K562 (cell line): Measurements from ENCODE around the gene DUS1L. TPM values are rescaled to one million over a fixed set of nuclear protein-coding genes. Genes with fewer than 3 reads are reported as not detected.

Experiments
- ARID1B ChIP-seq: fragments of 450-650 bp; IDR thresholded peaks from 2 replicates; pipeline ENCODE4 v1.6.1; 2016; ENCODE audit warnings: antibody characterized with exemption, mild to moderate bottlenecking, inconsistent platforms
- BRD4 ChIP-seq: fragments of 200-600 bp; sonication (generic); IDR thresholded peaks from 2 replicates; pipeline ENCODE4 v1.6.1; 2017; ENCODE audit warnings: inconsistent platforms
- CBX1 ChIP-seq: sonication (generic); IDR thresholded peaks from 2 replicates; pipeline ENCODE4 v1.6.1; 2016; ENCODE audit warnings: antibody characterized with exemption, low read depth, mild to moderate bottlenecking
- CREB3 ChIP-seq: fragments of 450-650 bp; conservative IDR thresholded peaks from 2 replicates; pipeline ENCODE4 v1.6.1; 2016; ENCODE audit warnings: missing genetic modification characterization, low read depth, mild to moderate bottlenecking, missing compliant biosample characterization, moderate library complexity
- ELF1 ChIP-seq: fragments of 200-800 bp; sonication (Bioruptor generic); IDR thresholded peaks from 2 replicates; pipeline ENCODE4 v1.6.1; 2016; ENCODE audit warnings: missing genetic modification characterization, missing compliant biosample characterization
- ELF4 ChIP-seq: fragments of 450-650 bp; formaldehyde crosslinking; IDR thresholded peaks from 2 replicates; pipeline ENCODE4 v1.4.0; 2022; ENCODE audit warnings: missing genetic modification characterization
- ETV6 ChIP-seq, 3 experiments: fragments of 150-350 bp in 1 of 3; sonication (generic) in 1 of 3; formaldehyde crosslinking in 1 of 3; IDR thresholded peaks; 2 replicates each; pipeline versions ENCODE4 v1.6.1 to v1.8.0; 2014 to 2022; ENCODE audit warnings: borderline replicate concordance in 2 of 3, low read depth in 2 of 3, antibody characterized with exemption in 1 of 3, low read length in 1 of 3, mild to moderate bottlenecking in 1 of 3, missing genetic modification reagents in 1 of 3
- HMG20A ChIP-seq: fragments of 450-650 bp; formaldehyde crosslinking; conservative IDR thresholded peaks from 2 replicates; pipeline ENCODE4 v1.4.0; 2020; ENCODE audit warnings: mild to moderate bottlenecking, mixed read lengths
- HNRNPUL1 ChIP-seq: fragments of 200-400 bp; formaldehyde crosslinking; IDR thresholded peaks from 2 replicates; pipeline ENCODE4 v1.6.1; 2017; ENCODE audit warnings: low read length
- KLF10 ChIP-seq: fragments of 250-450 bp; sonication (Bioruptor Pico); IDR thresholded peaks from 2 replicates; pipeline ENCODE4 v1.6.1; 2021; ENCODE audit warnings: matching md5 sums
- MECOM ChIP-seq: fragments of 250-450 bp; sonication (Bioruptor Pico); IDR thresholded peaks from 2 replicates; pipeline ENCODE4 v1.8.0; 2022; ENCODE audit warnings: inconsistent platforms
- NEUROD1 ChIP-seq: fragments of 150-350 bp; IDR thresholded peaks from 2 replicates; pipeline ENCODE4 v1.6.1; 2014; ENCODE audit warnings: borderline replicate concordance, low read length, low read depth; ENCODE audit not compliant: partially characterized antibody
- PHF20 ChIP-seq: fragments of 450-650 bp; IDR thresholded peaks from 2 replicates; pipeline ENCODE4 v1.6.1; 2018; ENCODE audit not compliant: partially characterized antibody
- RBM22 ChIP-seq: fragments of 200-400 bp; formaldehyde crosslinking; IDR thresholded peaks from 2 replicates; pipeline ENCODE4 v1.6.1; 2018; ENCODE audit warnings: low read length, low read depth; ENCODE audit not compliant: poor library complexity, severe bottlenecking
- RCOR1 ChIP-seq, 2 experiments: IDR thresholded peaks; 2 replicates each; pipeline ENCODE4 v1.6.1; 2012; ENCODE audit warnings: low read depth in 2 of 2, low read length in 2 of 2, borderline replicate concordance in 1 of 2, improper control_type of control experiment in 1 of 2
- SETDB1 ChIP-seq: IDR thresholded peaks from one replicate; pipeline ENCODE4 v1.6.1; 2012; ENCODE audit warnings: low read length, control low read depth, inconsistent platforms
- TCF7L2 ChIP-seq: fragments of 150-350 bp; IDR thresholded peaks from 2 replicates; pipeline ENCODE4 v1.6.1; 2016; ENCODE audit warnings: low read depth, mild to moderate bottlenecking, low read length, moderate library complexity
- TOE1 ChIP-seq, 2 experiments: fragments of 450-650 bp in 1 of 2; sonication (generic) in 1 of 2; formaldehyde crosslinking in 1 of 2; IDR thresholded peaks; 2 replicates each; pipeline versions ENCODE4 v1.7.1 to v1.8.0; 2016 to 2022; ENCODE audit warnings: borderline replicate concordance in 2 of 2, mild to moderate bottlenecking in 2 of 2, antibody characterized with exemption in 1 of 2, inconsistent platforms in 1 of 2, low read depth in 1 of 2, missing genetic modification reagents in 1 of 2, moderate library complexity in 1 of 2
- ZFP36 ChIP-seq: fragments of 150-350 bp; IDR thresholded peaks from 2 replicates; pipeline ENCODE4 v1.6.1; 2018; ENCODE audit warnings: low read length, low read depth; ENCODE audit not compliant: partially characterized antibody
- ZNF512 ChIP-seq: IDR thresholded peaks from 2 replicates; pipeline ENCODE4 v1.6.1; 2016; ENCODE audit warnings: missing genetic modification characterization, missing compliant biosample characterization
- ZNF551 ChIP-seq: fragments of 250-450 bp; sonication (Bioruptor Pico); IDR thresholded peaks from 2 replicates; pipeline ENCODE4 v1.5.0; 2021; ENCODE audit warnings: mild to moderate bottlenecking, moderate library complexity
- ZNF57 ChIP-seq: fragments of 450-650 bp; formaldehyde crosslinking; IDR thresholded peaks from 2 replicates; pipeline ENCODE4 v1.4.0; 2020; ENCODE audit warnings: mild to moderate bottlenecking, moderate library complexity
- polyA plus RNA-seq, 8 experiments: library from polyadenylated mRNA; depleted of rRNA in 4 of 8; stranded (reverse) in 5 of 8; unstranded in 3 of 8; fragments of >200 nt; fragmentation: Nextera tagmentation in 2 of 8; fragmentation: Illumina TruSeq in 1 of 8; extraction: Ambion mirVana in 2 of 8; extraction: Trizol in 1 of 8; gene quantifications; 2 replicates each; pipeline versions ENCODE4 v1.2.1 to v1.2.3, GENCODE V29; 2011 to 2014; ENCODE audit warnings: inconsistent platforms in 1 of 8, missing spikeins in 1 of 8
- total RNA-seq, 7 experiments: library from RNA; depleted of rRNA in 6 of 7; stranded (reverse); fragments of >200 nt in 6 of 7; fragmentation: Illumina TruSeq in 2 of 7; extraction: Trizol in 2 of 7; gene quantifications; 2 replicates each; pipeline versions ENCODE4 v1.2.1 to v1.2.3, GENCODE V29; 2011 to 2021; ENCODE audit warnings: low replicate concordance in 1 of 7
- TF ChIP-seq, protein P1 (sequence below), 2 experiments: fragments of 250-450 bp in 1 of 2; fragments of 450-650 bp in 1 of 2; sonication (Bioruptor Pico) in 1 of 2; IDR thresholded peaks; 2 replicates each; pipeline versions ENCODE4 v1.6.1 to v1.8.0; 2016 to 2021; ENCODE audit warnings: mild to moderate bottlenecking in 2 of 2, moderate library complexity in 2 of 2, missing compliant biosample characterization in 1 of 2, missing genetic modification characterization in 1 of 2

DUS1L gene
- total and polyA plus RNA-seq, 9 of the 15 experiments (the other 6 are each of a cell fraction or from before 2014, with no cell fraction given) = 7.8 to 210 (median 83.9) TPM

DNA sequence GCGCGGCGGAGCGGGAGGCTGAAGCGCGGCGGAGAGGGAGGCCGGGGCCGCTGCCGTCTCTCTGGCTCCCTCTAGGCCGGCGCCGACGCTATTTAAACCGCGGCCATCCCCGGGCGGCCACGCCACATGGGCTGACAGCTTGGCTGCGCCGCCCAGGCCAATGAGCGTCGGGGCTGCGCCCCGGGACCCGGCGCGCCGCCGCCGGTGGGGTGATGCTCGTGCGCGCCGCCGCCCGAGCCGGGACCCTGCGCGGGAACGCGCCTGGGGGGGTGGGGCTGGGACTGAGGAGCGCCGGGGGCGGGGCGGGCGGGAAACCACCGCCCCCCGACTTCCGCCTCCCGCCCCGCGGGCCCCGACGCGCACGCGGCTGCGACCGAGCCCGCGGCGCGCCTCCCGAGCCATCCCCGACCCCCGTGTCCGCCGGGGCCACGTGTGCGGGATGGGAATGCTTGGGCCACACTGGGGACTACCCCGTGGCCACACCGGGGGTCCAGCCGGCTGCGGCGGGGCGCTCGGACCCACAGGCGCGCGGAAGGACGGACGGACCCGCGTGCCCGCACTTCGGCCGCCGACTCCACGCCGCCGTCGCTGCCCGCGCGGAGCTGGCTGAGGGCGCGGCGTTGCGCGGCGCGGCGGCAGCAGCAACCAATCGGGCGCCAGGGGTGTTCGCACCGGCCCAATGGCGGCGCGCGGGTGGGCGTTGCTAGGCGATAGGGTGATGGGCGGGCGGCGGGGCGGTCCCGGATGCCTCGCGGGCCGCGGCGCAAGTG lies 32.8 kb upstream of the DUS1L start, which contains the start of gene FASN (continued):
- TF ChIP-seq MECOM (CRISPR knock-in tag) (no peak), NEUROD1 (peak; percentile 91), BRD4 (no peak), PHF20 (no peak), SETDB1 (no peak), TCF7L2 (no peak), HNRNPUL1 (no peak), ELF1 (tag) (peak; percentile 85), ELF4 (no peak), HMG20A (CRISPR knock-in tag) (no peak), RCOR1 (IDR thresholded peaks at IDR 0.05; ENCODE audit: borderline replicate concordance in 1 of 2, low read depth in 2 of 2, low read length in 2 of 2) (0 out of 4 replicates have a peak, but pooled peaks of 1 of the 2 experiments have one; percentile 14), ETV6 (IDR thresholded peaks at IDR 0.05; ENCODE audit: borderline replicate concordance in 1 of 2, low read depth in 2 of 2, low read length in 1 of 2) (no peak), ETV6 (CRISPR knock-in tag; IDR thresholded peaks at IDR 0.05; ENCODE audit: borderline replicate concordance) (no peak), ZNF512 (no peak), ZFP36 (no peak), KLF10 (CRISPR knock-in tag) (no peak), CREB3 (tag) (no peak), ZNF57 (CRISPR knock-in tag) (0 out of 2 replicates have a peak, but pooled peaks have one; percentile 51), ZNF551 (CRISPR knock-in tag) (no peak), TOE1 (IDR thresholded peaks at IDR 0.05; ENCODE audit: borderline replicate concordance) (no peak), TOE1 (CRISPR knock-in tag; IDR thresholded peaks at IDR 0.05; ENCODE audit: borderline replicate concordance, low read depth) (no peak), RBM22 (peak; percentile 85), CBX1 (peak; percentile 84; the same call in 1 of the 2 replicates), ARID1B (no peak)
- TF ChIP-seq, protein P1, sequence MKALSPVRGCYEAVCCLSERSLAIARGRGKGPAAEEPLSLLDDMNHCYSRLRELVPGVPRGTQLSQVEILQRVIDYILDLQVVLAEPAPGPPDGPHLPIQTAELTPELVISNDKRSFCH (CRISPR knock-in tag; IDR thresholded peaks at IDR 0.05) = no peak
- TF ChIP-seq, protein P1 (tag; IDR thresholded peaks at IDR 0.05) = no peak
